HG03095 (cell line): ENCODE measurements around the gene GRID2.
"Not testable (repeated sequence)": the region's sequence is repeated elsewhere in the genome, so short reads cannot be mapped to it uniquely, and the experiment has no call there.

Source experiments
- ATAC-seq: cut with Tn5 transposase; IDR thresholded peaks from one replicate; pipeline ENCODE4 v1.9.1; 2021; ENCODE audit warnings: moderate library complexity; ENCODE audit not compliant: unreplicated experiment

GRID2 gene

GRCh38 chr4:92303621-92304027, at the start of gene GRID2:
GRID2 (plus strand) TSS chr4:92303966.
- ATAC-seq = no peak

- ATAC-seq = no peak
These were observed 49.6 kb upstream of the GRID2 start for GRCh38 chr4:92253986-92254671.

GRCh38 chr4:92254767-92255442, 48.9 kb upstream of the GRID2 start:
- no peak for ATAC-seq

- no peak for ATAC-seq
These were observed 47.9 kb upstream of the GRID2 start for GRCh38 chr4:92255920-92256244.

- ATAC-seq = no peak
These were observed 45.6 kb upstream of the GRID2 start for GRCh38 chr4:92257931-92258857.

- no peak for ATAC-seq
These were observed 42.5 kb upstream of the GRID2 start for GRCh38 chr4:92261256-92261655.

GRCh38 chr4:92262371-92262770, 41.4 kb upstream of the GRID2 start:
- no peak for ATAC-seq

- ATAC-seq = no peak
These were observed 40.8 kb upstream of the GRID2 start for GRCh38 chr4:92263010-92263409.

- no peak for ATAC-seq
These were observed 40.2 kb upstream of the GRID2 start for GRCh38 chr4:92263575-92263974.

GRCh38 chr4:92264163-92264562, 39.6 kb upstream of the GRID2 start:
- ATAC-seq = no peak

GRCh38 chr4:92265021-92265420, 38.7 kb upstream of the GRID2 start:
- no peak for ATAC-seq

- no peak for ATAC-seq
These were observed 38.0 kb upstream of the GRID2 start for GRCh38 chr4:92265798-92266197.

- no peak for ATAC-seq
These were observed 37.2 kb upstream of the GRID2 start for GRCh38 chr4:92266521-92266920.

GRCh38 chr4:92268642-92269041, 35.1 kb upstream of the GRID2 start:
- no peak for ATAC-seq

- no peak for ATAC-seq
These were observed 32.9 kb upstream of the GRID2 start for GRCh38 chr4:92270908-92271307.

- ATAC-seq = not testable (repeated sequence)
These were observed 32.2 kb upstream of the GRID2 start for GRCh38 chr4:92271551-92271950.

- not testable (repeated sequence) for ATAC-seq
These were observed 26.5 kb upstream of the GRID2 start for GRCh38 chr4:92277057-92277881.

- no peak for ATAC-seq
These were observed 24.5 kb upstream of the GRID2 start for GRCh38 chr4:92279296-92279695.

GRCh38 chr4:92299152-92299551, 4.6 kb upstream of the GRID2 start:
- ATAC-seq = no peak

- no peak for ATAC-seq
These were observed 355 bp downstream of the GRID2 start for GRCh38 chr4:92304121-92304520.

- no peak for ATAC-seq
These were observed 840 bp downstream of the GRID2 start for GRCh38 chr4:92304606-92305005.
